Breast epithelium (tissue), 3 donors: ENCODE data around the gene C1QTNF1.

ENCODE experiments used
- POLR2A ChIP-seq: fragments of 450-650 bp; IDR thresholded peaks from one replicate; pipeline ENCODE4 v1.6.1; 2016; ENCODE audit warnings: antibody characterized with exemption, mild to moderate bottlenecking, moderate library complexity
- POLR2AphosphoS5 ChIP-seq, 3 donors: sonication (generic); formaldehyde crosslinking; IDR thresholded peaks; one replicate each; pipeline ENCODE4 v1.6.1; 2017; ENCODE audit warnings: antibody characterized with exemption in 3 of 3
- TF ChIP-seq, protein P1 (sequence below), 3 donors: fragments of 450-650 bp; IDR thresholded peaks; one replicate each; pipeline ENCODE4 v1.5.1; 2016 to 2017; ENCODE audit warnings: antibody characterized with exemption in 3 of 3, mild to moderate bottlenecking in 3 of 3, moderate library complexity in 3 of 3

DNA sequence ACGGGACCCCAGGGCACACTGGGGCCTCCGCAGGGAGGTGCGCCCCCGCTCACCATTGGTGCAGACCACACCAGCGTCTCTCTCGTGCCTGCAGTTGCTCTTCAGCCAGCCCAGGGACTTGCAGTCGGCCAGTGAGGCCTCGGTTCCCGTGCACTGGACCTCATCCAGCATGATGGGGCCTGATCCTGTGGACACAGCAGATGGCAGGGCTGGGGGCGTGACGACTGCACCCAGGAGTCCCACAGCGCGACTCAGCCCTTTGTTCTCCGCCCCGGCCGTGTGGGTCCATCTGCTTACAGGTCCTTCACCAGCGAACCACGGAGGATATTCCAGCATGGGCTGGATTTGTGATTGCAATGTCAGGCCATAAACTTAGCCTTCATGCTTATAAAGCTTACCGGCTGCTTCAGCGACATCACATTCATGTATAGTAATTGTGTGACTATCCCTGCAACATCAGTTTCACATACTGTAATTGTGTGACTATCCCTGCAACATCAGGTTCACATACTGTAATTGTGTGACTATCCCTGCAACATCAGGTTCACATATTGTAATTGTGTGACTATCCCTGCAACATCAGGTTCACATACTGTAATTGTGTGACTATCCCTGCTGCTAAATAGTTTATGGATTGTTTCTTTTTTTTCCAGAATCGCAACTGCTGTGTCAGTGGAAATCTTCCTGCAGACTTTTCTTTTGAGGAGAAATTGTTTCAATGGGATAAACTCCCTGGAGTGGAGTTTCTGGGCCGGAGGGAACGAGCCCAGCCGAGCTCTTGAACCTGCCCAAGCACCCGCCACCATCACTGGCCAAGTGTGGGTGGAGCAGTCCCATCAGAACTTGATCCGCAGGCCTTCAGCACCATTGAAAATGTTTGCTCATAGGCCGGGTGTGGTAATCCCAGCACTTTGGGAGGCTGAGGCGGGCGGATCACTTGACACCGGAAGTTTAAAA is 49.1 kb upstream of the C1QTNF1 start:
- TF ChIP-seq, protein P1, sequence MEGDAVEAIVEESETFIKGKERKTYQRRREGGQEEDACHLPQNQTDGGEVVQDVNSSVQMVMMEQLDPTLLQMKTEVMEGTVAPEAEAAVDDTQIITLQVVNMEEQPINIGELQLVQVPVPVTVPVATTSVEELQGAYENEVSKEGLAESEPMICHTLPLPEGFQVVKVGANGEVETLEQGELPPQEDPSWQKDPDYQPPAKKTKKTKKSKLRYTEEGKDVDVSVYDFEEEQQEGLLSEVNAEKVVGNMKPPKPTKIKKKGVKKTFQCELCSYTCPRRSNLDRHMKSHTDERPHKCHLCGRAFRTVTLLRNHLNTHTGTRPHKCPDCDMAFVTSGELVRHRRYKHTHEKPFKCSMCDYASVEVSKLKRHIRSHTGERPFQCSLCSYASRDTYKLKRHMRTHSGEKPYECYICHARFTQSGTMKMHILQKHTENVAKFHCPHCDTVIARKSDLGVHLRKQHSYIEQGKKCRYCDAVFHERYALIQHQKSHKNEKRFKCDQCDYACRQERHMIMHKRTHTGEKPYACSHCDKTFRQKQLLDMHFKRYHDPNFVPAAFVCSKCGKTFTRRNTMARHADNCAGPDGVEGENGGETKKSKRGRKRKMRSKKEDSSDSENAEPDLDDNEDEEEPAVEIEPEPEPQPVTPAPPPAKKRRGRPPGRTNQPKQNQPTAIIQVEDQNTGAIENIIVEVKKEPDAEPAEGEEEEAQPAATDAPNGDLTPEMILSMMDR (IDR thresholded peaks at IDR 0.05): no peak
- no peak for TF ChIP-seq POLR2A
- TF ChIP-seq POLR2AphosphoS5 (IDR thresholded peaks at IDR 0.05): peak in 2 of 3 donors; percentile 53 to 57
